Measurements from ENCODE around the gene INPP5D.

DNA sequence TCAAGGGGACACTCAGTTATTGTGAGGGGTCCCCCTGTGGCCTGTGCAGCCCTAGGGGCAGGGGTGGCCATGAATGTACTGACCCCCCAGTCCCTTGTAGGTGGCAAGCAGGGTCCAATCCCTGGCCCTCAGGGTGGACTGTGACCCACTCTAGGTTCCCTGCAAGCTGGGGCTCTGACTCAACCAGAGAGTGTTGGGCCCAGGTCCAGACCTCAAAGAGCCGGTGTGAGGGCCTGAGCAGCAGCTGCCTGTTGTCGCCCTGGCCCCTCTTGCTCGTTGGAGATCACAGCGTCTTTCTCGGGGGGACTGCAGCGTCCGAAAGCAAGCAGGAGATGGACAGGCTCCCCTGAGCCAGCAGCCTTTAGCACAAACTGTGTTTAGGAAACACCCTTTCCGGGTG is 124.5 kb downstream of the INPP5D start:
- no peak for TF ChIP-seq CTCF (IDR thresholded peaks at IDR 0.05)
- TF ChIP-seq POLR2A (IDR thresholded peaks at IDR 0.05; ENCODE audit: low read depth): no peak
- TF ChIP-seq EP300 (IDR thresholded peaks at IDR 0.05): no peak
